Fibroblast of villous mesenchyme (primary cell): Measurements from ENCODE around the gene CPT2. TPM values are rescaled to one million over a fixed set of nuclear protein-coding genes. Genes with fewer than 3 reads are reported as not detected.

Experiments used
- DNase-seq: peaks from one replicate; pipeline ENCODE4 v3.0.0-alpha.2; 2010; ENCODE audit warnings: low read depth
- H3K4me3 ChIP-seq: 2 replicates; pipeline ENCODE4 v1.5.1; 2011; ENCODE audit warnings: low read depth, mild to moderate bottlenecking, low read length
- CTCF ChIP-seq: IDR thresholded peaks from 2 replicates; pipeline ENCODE4 v1.5.1; 2012; ENCODE audit warnings: low read depth, mild to moderate bottlenecking, low read length; ENCODE audit not compliant: insufficient read depth
- total RNA-seq: library from RNA; depleted of rRNA; stranded (reverse); fragments of >200 nt; gene quantifications from 2 replicates; pipeline ENCODE4 v1.2.3, GENCODE V29; 2012

Gene CPT2
- total RNA-seq, 1 donor = 19.0 TPM

GRCh38 chr1:53188099-53188498 is 8.5 kb upstream of the CPT2 start:
- no peak for DNase-seq
- no peak overlapping the region for H3K4me3 ChIP-seq

GRCh38 chr1:53189061-53189460 is 7.6 kb upstream of the CPT2 start:
- no peak for TF ChIP-seq CTCF
- peak; percentile 11 for DNase-seq
- no peak overlapping the region for H3K4me3 ChIP-seq

More at GRCh38 chr1:53188099-53188498, 8.5 kb upstream of the CPT2 start:
- no peak for TF ChIP-seq CTCF

- DNase-seq = no peak
- no peak for TF ChIP-seq CTCF
- no peak overlapping the region for H3K4me3 ChIP-seq
These were observed 6.4 kb upstream of the CPT2 start for GRCh38 chr1:53190210-53190611.

- DNase-seq = no peak
- H3K4me3 ChIP-seq = no peak overlapping the region
- TF ChIP-seq CTCF = no peak
These were observed 1.2 kb upstream of the CPT2 start for GRCh38 chr1:53195246-53196016.

- TF ChIP-seq CTCF = no peak
- no peak for DNase-seq
- H3K4me3 ChIP-seq = peak overlapping the region; percentile 91
These were observed 573 bp upstream of the CPT2 start for GRCh38 chr1:53196017-53196484.

- peak; percentile 45 for DNase-seq
- H3K4me3 ChIP-seq = peak overlapping the region; percentile 91
- no peak for TF ChIP-seq CTCF
These were observed 922 bp downstream of the CPT2 start for GRCh38 chr1:53197291-53198200.
